HepG2 (cell line): Measurements from ENCODE around the gene COL5A2. TPM values are rescaled to one million over a fixed set of nuclear protein-coding genes. Genes with fewer than 3 reads are reported as not detected.
A peak's percentile ranks its signal among the peaks of the same experiment; 100 is the strongest.

Source experiments
- ATF2 ChIP-seq: sonication (generic); formaldehyde crosslinking; IDR thresholded peaks from 2 replicates; pipeline ENCODE4 v1.4.0; 2020; ENCODE audit warnings: missing genetic modification reagents
- ETV5 ChIP-seq: IDR thresholded peaks from 2 replicates; pipeline ENCODE4 v1.6.1; 2018; ENCODE audit warnings: missing biosample characterization, missing genetic modification reagents, inconsistent platforms, borderline replicate concordance
- LCORL ChIP-seq, 2 experiments: fragments of 450-650 bp in 1 of 2; sonication (generic) in 1 of 2; formaldehyde crosslinking in 1 of 2; IDR thresholded peaks; 2 replicates each; pipeline versions ENCODE4 v1.5.0 to v1.6.1; 2017 to 2020; ENCODE audit warnings: antibody characterized with exemption in 1 of 2, missing genetic modification reagents in 1 of 2
- MBD4 ChIP-seq: IDR thresholded peaks from 2 replicates; pipeline ENCODE4 v1.6.1; 2012; ENCODE audit warnings: low read length, inconsistent platforms, borderline replicate concordance
- MEF2D ChIP-seq: sonication (generic); formaldehyde crosslinking; IDR thresholded peaks from 2 replicates; pipeline ENCODE4 v1.5.1; 2020; ENCODE audit warnings: mild to moderate bottlenecking, missing genetic modification reagents
- MTA3 ChIP-seq: sonication (generic); formaldehyde crosslinking; IDR thresholded peaks from 2 replicates; pipeline ENCODE4 v1.4.0; 2020; ENCODE audit warnings: missing genetic modification reagents
- NFKB2 ChIP-seq: sonication (generic); formaldehyde crosslinking; IDR thresholded peaks from 2 replicates; pipeline ENCODE4 v1.4.0; 2020; ENCODE audit warnings: missing genetic modification reagents, borderline replicate concordance
- PHF21A ChIP-seq: sonication (generic); formaldehyde crosslinking; IDR thresholded peaks from 2 replicates; pipeline ENCODE4 v1.5.0; 2020; ENCODE audit warnings: mild to moderate bottlenecking, missing genetic modification reagents
- POGZ ChIP-seq: sonication (generic); formaldehyde crosslinking; IDR thresholded peaks from 2 replicates; pipeline ENCODE4 v1.4.0; 2020; ENCODE audit warnings: mild to moderate bottlenecking, missing genetic modification reagents
- RBM22 ChIP-seq: fragments of 200-400 bp; formaldehyde crosslinking; optimal IDR thresholded peaks from 2 replicates; pipeline ENCODE3; 2017; ENCODE audit warnings: mild to moderate bottlenecking, low read length, moderate library complexity
- TIGD3 ChIP-seq: sonication (generic); formaldehyde crosslinking; IDR thresholded peaks from 2 replicates; pipeline ENCODE4 v1.5.1; 2020; ENCODE audit warnings: mild to moderate bottlenecking, missing genetic modification reagents, borderline replicate concordance
- TP53 ChIP-seq: sonication (generic); formaldehyde crosslinking; conservative IDR thresholded peaks from 2 replicates; pipeline ENCODE4 v1.4.0; 2020; ENCODE audit warnings: missing genetic modification reagents
- ZFP1 ChIP-seq: IDR thresholded peaks from 2 replicates; pipeline ENCODE4 v1.6.1; 2016
- ZNF646 ChIP-seq: sonication (generic); formaldehyde crosslinking; IDR thresholded peaks from 2 replicates; pipeline ENCODE4 v1.9.0; 2021; ENCODE audit warnings: mild to moderate bottlenecking, missing genetic modification reagents
- ZSCAN5A ChIP-seq: sonication (generic); formaldehyde crosslinking; IDR thresholded peaks from 2 replicates; pipeline ENCODE4 v1.8.0; 2022; ENCODE audit warnings: mild to moderate bottlenecking, missing genetic modification reagents, borderline replicate concordance
- polyA plus RNA-seq, 8 experiments: library from polyadenylated mRNA; depleted of rRNA in 3 of 8; stranded (reverse) in 7 of 8; unstranded in 1 of 8; fragments of >200 nt; fragmentation: Illumina TruSeq in 4 of 8; extraction: Trizol in 4 of 8; gene quantifications; 2 replicates each; pipeline versions ENCODE4 v1.2.1 to v1.2.3, GENCODE V29; 2011 to 2016; ENCODE audit warnings: low read depth in 4 of 8, missing spikeins in 1 of 8, mixed read lengths in 1 of 8; ENCODE audit not compliant: insufficient read depth in 1 of 8
- total RNA-seq, 5 experiments: library from RNA; depleted of rRNA; stranded (reverse); fragments of >200 nt; fragmentation: Illumina TruSeq; extraction: Trizol; gene quantifications; 2 replicates each; pipeline ENCODE4 v1.2.3, GENCODE V29; 2016; ENCODE audit warnings: low read depth in 1 of 5

The COL5A2 gene
- total and polyA plus RNA-seq, 2 of the 13 experiments (the other 11 are each of a cell fraction or from before 2014, with no cell fraction given), result 0.83 to 1.5 TPM

- TF ChIP-seq ZNF646 (CRISPR knock-in tag) (no peak), PHF21A (CRISPR knock-in tag) (no peak), ZFP1 (peak; percentile 86), ATF2 (CRISPR knock-in tag) (peak; percentile 24; the same call in 1 of the 2 replicates), MTA3 (CRISPR knock-in tag) (no peak), TP53 (no peak), MEF2D (peak; percentile 63; the same call in 1 of the 2 replicates), NFKB2 (CRISPR knock-in tag) (no peak), RBM22 (no peak), ETV5 (peak; percentile 36; the same call in 1 of the 2 replicates), ZSCAN5A (CRISPR knock-in tag) (peak; percentile 26; the same call in 1 of the 2 replicates), POGZ (CRISPR knock-in tag) (0 out of 2 replicates have a peak, but pooled peaks have one; percentile 14), TIGD3 (CRISPR knock-in tag) (no peak), LCORL (IDR thresholded peaks at IDR 0.05) (peak; percentile 69; the same call in 1 of the 2 replicates), LCORL (CRISPR knock-in tag; IDR thresholded peaks at IDR 0.05) (0 out of 2 replicates have a peak, but pooled peaks have one; percentile 48), MBD4 (peak; percentile 100)
These were observed 129.3 kb downstream of the COL5A2 start (continued) for GRCh38 chr2:189050165-189050712.
